H1 (cell line): ENCODE results near the gene ACTL6A. TPM values are rescaled to one million over a fixed set of nuclear protein-coding genes. Genes with fewer than 3 reads are reported as not detected.

Source experiments
- CTCF ChIA-PET: fragments of 300-600 bp; sonication (Branson Sonifier 250); formaldehyde crosslinking; loops from one replicate; lab custom pipeline; 2021; ENCODE audit not compliant: partially characterized antibody; lab: Charles Lee
- POLR2A ChIA-PET: fragments of 300-600 bp; sonication (Branson Sonifier 250); formaldehyde crosslinking; loops from one replicate; lab custom pipeline; 2021; ENCODE audit warnings: inconsistent platforms; ENCODE audit not compliant: partially characterized antibody; lab: Charles Lee
- DNase-seq, 2 experiments: peaks; one replicate each; pipeline versions ENCODE4 v3.0.0 to v3.0.0-alpha.2; 2010 to 2022; ENCODE audit warnings: low spot score in 2 of 2, low read depth in 1 of 2, mixed read lengths in 1 of 2
- FAIRE-seq: peaks from 2 replicates; lab custom pipeline; 2011; peaks lifted over from hg19 to GRCh38; lab: Jason Lieb, UNC
- H2AFZ ChIP-seq: 2 replicates; pipeline ENCODE4 v1.8.1; 2012; ENCODE audit warnings: low read length, inconsistent platforms
- H2AK5ac ChIP-seq: 2 replicates; pipeline ENCODE4 v1.6.1; 2013; ENCODE audit warnings: low read depth, low read length
- H2BK120ac ChIP-seq: replicated peaks from 2 replicates; pipeline ENCODE3; 2013; ENCODE audit warnings: low read depth, low read length, inconsistent platforms
- H2BK12ac ChIP-seq: 2 replicates; pipeline ENCODE4 v1.6.1; 2013; ENCODE audit warnings: low read depth, low read length
- H2BK15ac ChIP-seq: 2 replicates; pipeline ENCODE4 v1.6.1; 2013; ENCODE audit warnings: low read length
- H2BK20ac ChIP-seq: 2 replicates; pipeline ENCODE4 v1.6.1; 2013; ENCODE audit warnings: low read length
- H2BK5ac ChIP-seq: 2 replicates; pipeline ENCODE4 v1.6.1; 2013; ENCODE audit warnings: low read depth, low read length
- H3K14ac ChIP-seq: 2 replicates; pipeline ENCODE4 v1.6.1; 2013; ENCODE audit warnings: inconsistent platforms; ENCODE audit not compliant: insufficient read length
- H3K18ac ChIP-seq: 2 replicates; pipeline ENCODE4 v1.6.1; 2013; ENCODE audit warnings: low read length; ENCODE audit errors: extremely low read depth
- H3K23ac ChIP-seq: 2 replicates; pipeline ENCODE4 v1.6.1; 2013; ENCODE audit warnings: inconsistent platforms; ENCODE audit not compliant: insufficient read length
- H3K23me2 ChIP-seq: 2 replicates; pipeline ENCODE4 v1.6.1; 2013; ENCODE audit warnings: low read depth, low read length
- H3K27ac ChIP-seq: 2 replicates; pipeline ENCODE4 v1.6.1; 2011; ENCODE audit warnings: low read depth, low read length, inconsistent platforms
- H3K27me3 ChIP-seq, 4 experiments: replicated peaks in 1 of 4; 1 replicate in 1 of 4; 2 replicates in 3 of 4; pipeline versions ENCODE4 v1.6.1 to v1.8.1; 2011 to 2013; ENCODE audit warnings: low read length in 3 of 4, mild to moderate bottlenecking in 3 of 4, inconsistent platforms in 2 of 4, mixed read lengths in 2 of 4, moderate library complexity in 1 of 4; ENCODE audit not compliant: control insufficient read depth in 3 of 4, insufficient read depth in 3 of 4; ENCODE audit errors: extremely low read depth in 1 of 4
- H3K36me3 ChIP-seq, 4 experiments: 2 replicates each; pipeline versions ENCODE4 v1.6.1 to v1.8.1; 2011 to 2013; ENCODE audit warnings: mild to moderate bottlenecking in 4 of 4, low read length in 3 of 4, moderate library complexity in 2 of 4, control low read depth in 1 of 4, inconsistent platforms in 1 of 4; ENCODE audit not compliant: insufficient read depth in 4 of 4, control insufficient read depth in 2 of 4
- H3K4ac ChIP-seq: replicated peaks from 2 replicates; pipeline ENCODE3; 2013; ENCODE audit warnings: low read length, low read depth, mixed read lengths, inconsistent platforms; ENCODE audit not compliant: insufficient read length
- H3K4me1 ChIP-seq, 4 experiments: replicated peaks in 1 of 4; 1 replicate in 1 of 4; 2 replicates in 3 of 4; pipeline versions ENCODE4 v1.6.1 to v1.8.1; 2011 to 2013; ENCODE audit warnings: low read length in 3 of 4, inconsistent platforms in 2 of 4, mixed read lengths in 1 of 4; ENCODE audit not compliant: insufficient read depth in 4 of 4, control insufficient read depth in 3 of 4
- H3K4me2 ChIP-seq, 2 experiments: 2 replicates each; pipeline versions ENCODE4 v1.6.1 to v1.8.1; 2011 to 2013; ENCODE audit warnings: low read depth in 2 of 2, low read length in 2 of 2, control low read depth in 1 of 2, inconsistent platforms in 1 of 2, mild to moderate bottlenecking in 1 of 2; ENCODE audit not compliant: insufficient read depth in 1 of 2
- H3K4me3 ChIP-seq, 4 experiments: fragments of 200-600, 300-600 bp in 1 of 4; sonication (generic), shearing (Covaris generic), sonication (Bioruptor Twin) in 1 of 4; 2 replicates each; pipeline versions ENCODE4 v1.5.1 to v1.8.1; 2011 to 2016; ENCODE audit warnings: low read length in 4 of 4, low read depth in 3 of 4, control low read depth in 2 of 4, inconsistent platforms in 2 of 4, mild to moderate bottlenecking in 2 of 4, mixed read lengths in 1 of 4, moderate library complexity in 1 of 4; ENCODE audit not compliant: insufficient read depth in 2 of 4; ENCODE audit errors: extremely low read depth in 1 of 4
- H3K56ac ChIP-seq: replicated peaks from 2 replicates; pipeline ENCODE3; 2013; ENCODE audit warnings: low read depth, mild to moderate bottlenecking, mixed read lengths, low read length, inconsistent platforms; ENCODE audit not compliant: insufficient read length
- H3K79me1 ChIP-seq: 2 replicates; pipeline ENCODE4 v1.6.1; 2013; ENCODE audit warnings: low read depth, low read length, control low read depth
- H3K79me2 ChIP-seq, 2 experiments: 2 replicates each; pipeline versions ENCODE4 v1.6.1 to v1.8.1; 2012 to 2013; ENCODE audit warnings: low read length in 2 of 2, mild to moderate bottlenecking in 2 of 2, inconsistent platforms in 1 of 2; ENCODE audit not compliant: insufficient read depth in 2 of 2, control insufficient read depth in 1 of 2
- H3K9ac ChIP-seq, 4 experiments: replicated peaks in 1 of 4; 1 replicate in 1 of 4; 2 replicates in 3 of 4; pipeline versions ENCODE4 v1.6.1 to v1.8.1; 2011 to 2013; ENCODE audit warnings: low read depth in 3 of 4, low read length in 3 of 4, control low read depth in 2 of 4, mild to moderate bottlenecking in 2 of 4, moderate library complexity in 2 of 4, inconsistent platforms in 1 of 4; ENCODE audit errors: extremely low read depth in 1 of 4
- H3K9me3 ChIP-seq, 2 experiments: 2 replicates each; pipeline versions ENCODE4 v1.6.1 to v1.8.1; 2012 to 2013; ENCODE audit warnings: mild to moderate bottlenecking in 2 of 2, moderate library complexity in 2 of 2, control low read depth in 1 of 2, inconsistent platforms in 1 of 2, low read depth in 1 of 2, low read length in 1 of 2, mixed read lengths in 1 of 2; ENCODE audit not compliant: insufficient read depth in 2 of 2
- H4K20me1 ChIP-seq, 2 experiments: replicated peaks in 1 of 2; 2 replicates each; pipeline versions ENCODE3 to v1.8.1; 2011 to 2013; ENCODE audit warnings: inconsistent platforms in 2 of 2, low read length in 2 of 2, mild to moderate bottlenecking in 1 of 2; ENCODE audit not compliant: insufficient read depth in 2 of 2, control insufficient read depth in 1 of 2
- H4K5ac ChIP-seq: 2 replicates; pipeline ENCODE4 v1.6.1; 2013; ENCODE audit warnings: low read length, low read depth, mixed read lengths, inconsistent platforms; ENCODE audit not compliant: insufficient read length
- H4K8ac ChIP-seq: 2 replicates; pipeline ENCODE4 v1.8.0; 2013; ENCODE audit warnings: mild to moderate bottlenecking, moderate library complexity, low read length, inconsistent platforms; ENCODE audit not compliant: insufficient read depth; ENCODE audit errors: extremely low read depth
- H4K91ac ChIP-seq: replicated peaks from 2 replicates; pipeline ENCODE3; 2013; ENCODE audit warnings: low read length, mixed read lengths, inconsistent platforms; ENCODE audit not compliant: insufficient read length
- EZH2 ChIP-seq: fragments of 200-600 bp; sonication (generic); IDR thresholded peaks from 2 replicates; pipeline ENCODE4 v1.7.1; 2012; ENCODE audit warnings: low read depth, mild to moderate bottlenecking, moderate library complexity, low read length, inconsistent platforms; ENCODE audit not compliant: severe bottlenecking
- KDM5A ChIP-seq: fragments of 200-600 bp; IDR thresholded peaks from 2 replicates; pipeline ENCODE4 v1.7.1; 2012; ENCODE audit warnings: mild to moderate bottlenecking, low read length, inconsistent platforms, mixed read lengths
- SAP30 ChIP-seq: fragments of 300-600 bp; sonication (generic); IDR thresholded peaks from 2 replicates; pipeline ENCODE4 v1.7.1; 2012; ENCODE audit warnings: low read length, moderate library complexity, mild to moderate bottlenecking, inconsistent platforms; ENCODE audit not compliant: insufficient read depth, insufficient replicate concordance
- YY1 ChIP-seq: IDR thresholded peaks from 2 replicates; pipeline ENCODE4 v1.6.1; 2011; ENCODE audit warnings: low read depth, mild to moderate bottlenecking, low read length
- polyA plus RNA-seq, 7 experiments: library from polyadenylated mRNA; depleted of rRNA in 3 of 7; stranded (reverse) in 5 of 7; unstranded in 2 of 7; fragments of >200 nt in 5 of 7; fragments of 200-250 nt in 2 of 7; gene quantifications; 1 replicate in 5 of 7; 2 replicates in 1 of 7; 4 replicates in 1 of 7; pipeline versions ENCODE4 v1.2.1 to v1.2.3, GENCODE V29; 2011 to 2013; ENCODE audit warnings: missing spikeins in 2 of 7, mixed read lengths in 2 of 7
- total RNA-seq: library from RNA; stranded (reverse); fragmentation: NEBNext Ultra II Directional; extraction: Animal tissue kit (Norgen Biotek cat#: 25700); gene quantifications from 2 replicates; pipeline ENCODE4 v1.2.1, GENCODE V29; 2021
- TF ChIP-seq, protein P1 (sequence below): IDR thresholded peaks from 2 replicates; pipeline ENCODE4 v1.6.1; 2012; ENCODE audit warnings: low read length, inconsistent platforms

ACTL6A gene
- total and polyA plus RNA-seq, 2 of the 8 experiments (the other 6 are each of a cell fraction or from before 2014, with no cell fraction given) = 76.9 to 99.5 TPM

DNA sequence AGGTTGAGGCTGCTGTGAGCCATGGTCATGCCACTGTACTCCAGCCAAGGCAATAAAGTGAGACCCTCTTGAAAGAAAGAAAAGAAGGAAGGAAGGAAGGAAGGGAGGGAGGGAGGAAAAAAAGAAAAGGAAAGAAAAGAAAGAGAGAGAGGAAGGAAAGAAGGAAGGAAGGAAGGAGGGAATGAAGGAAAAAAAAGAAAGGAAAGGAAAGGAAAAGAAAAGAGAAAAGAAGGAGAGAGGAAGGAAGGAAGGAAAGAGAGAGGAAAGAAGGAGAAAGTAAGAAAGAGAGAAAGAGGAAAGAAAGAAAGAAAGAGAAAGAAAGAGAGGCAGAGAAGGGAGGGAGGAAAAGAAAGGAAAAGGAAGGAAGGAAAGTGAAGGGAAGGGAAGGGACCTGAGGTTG, 20.4 kb upstream of the ACTL6A start:
- Histone ChIP-seq H3K23ac (no peak overlapping the region), H2AFZ (no peak overlapping the region), H3K23me2 (no peaks in the 10 kb centered on the region), H3K4ac (no peak overlapping the region), H2BK5ac (no peak overlapping the region), H3K4me3 (no peak overlapping the region), H3K36me3 (no peaks in the 10 kb centered on the region), H3K79me1 (no peaks in the 10 kb centered on the region), H3K4me2 (no peak overlapping the region), H3K9ac (no peak overlapping the region), H4K20me1 (no peaks in the 10 kb centered on the region), H2BK20ac (no peak overlapping the region), H3K79me2 (no peaks in the 10 kb centered on the region), H2AK5ac (no peak overlapping the region), H2BK12ac (no peak overlapping the region), H3K14ac (no peak overlapping the region), H4K91ac (no peak overlapping the region), H3K9me3 (no peaks in the 10 kb centered on the region), H3K4me1 (peaks cover 0 to 4% (median 0%) of the 10 kb centered on the region in 4 experiments; a peak in 2 of 7 replicates), H4K8ac (no peak overlapping the region), H3K27me3 (no peaks in the 10 kb centered on the region), H3K56ac (no peak overlapping the region), H2BK120ac (no peak overlapping the region), H4K5ac (no peak overlapping the region), H3K27ac (no peak overlapping the region), H3K18ac (no peak overlapping the region), H2BK15ac (no peak overlapping the region)
- no peak for DNase-seq
- POLR2A ChIA-PET = no interaction called here
- no peak for FAIRE-seq
- CTCF ChIA-PET = interaction anchor here (2.1 kb wide), 1 partner anchor 15 kb away, joined by 6 read pairs; no protein-coding TSS in a partner anchor
- TF ChIP-seq YY1 (no peak), KDM5A (no peak), SAP30 (no peak), EZH2 (no peak)
- TF ChIP-seq, protein P1, sequence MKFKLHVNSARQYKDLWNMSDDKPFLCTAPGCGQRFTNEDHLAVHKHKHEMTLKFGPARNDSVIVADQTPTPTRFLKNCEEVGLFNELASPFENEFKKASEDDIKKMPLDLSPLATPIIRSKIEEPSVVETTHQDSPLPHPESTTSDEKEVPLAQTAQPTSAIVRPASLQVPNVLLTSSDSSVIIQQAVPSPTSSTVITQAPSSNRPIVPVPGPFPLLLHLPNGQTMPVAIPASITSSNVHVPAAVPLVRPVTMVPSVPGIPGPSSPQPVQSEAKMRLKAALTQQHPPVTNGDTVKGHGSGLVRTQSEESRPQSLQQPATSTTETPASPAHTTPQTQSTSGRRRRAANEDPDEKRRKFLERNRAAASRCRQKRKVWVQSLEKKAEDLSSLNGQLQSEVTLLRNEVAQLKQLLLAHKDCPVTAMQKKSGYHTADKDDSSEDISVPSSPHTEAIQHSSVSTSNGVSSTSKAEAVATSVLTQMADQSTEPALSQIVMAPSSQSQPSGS = no peak
